ENCODE results near the gene D2HGDH. TPM values are rescaled to one million over a fixed set of nuclear protein-coding genes. Genes with fewer than 3 reads are reported as not detected.

The D2HGDH gene
- total RNA-seq = 22.1 and 22.2 TPM in 2 replicates

DNA sequence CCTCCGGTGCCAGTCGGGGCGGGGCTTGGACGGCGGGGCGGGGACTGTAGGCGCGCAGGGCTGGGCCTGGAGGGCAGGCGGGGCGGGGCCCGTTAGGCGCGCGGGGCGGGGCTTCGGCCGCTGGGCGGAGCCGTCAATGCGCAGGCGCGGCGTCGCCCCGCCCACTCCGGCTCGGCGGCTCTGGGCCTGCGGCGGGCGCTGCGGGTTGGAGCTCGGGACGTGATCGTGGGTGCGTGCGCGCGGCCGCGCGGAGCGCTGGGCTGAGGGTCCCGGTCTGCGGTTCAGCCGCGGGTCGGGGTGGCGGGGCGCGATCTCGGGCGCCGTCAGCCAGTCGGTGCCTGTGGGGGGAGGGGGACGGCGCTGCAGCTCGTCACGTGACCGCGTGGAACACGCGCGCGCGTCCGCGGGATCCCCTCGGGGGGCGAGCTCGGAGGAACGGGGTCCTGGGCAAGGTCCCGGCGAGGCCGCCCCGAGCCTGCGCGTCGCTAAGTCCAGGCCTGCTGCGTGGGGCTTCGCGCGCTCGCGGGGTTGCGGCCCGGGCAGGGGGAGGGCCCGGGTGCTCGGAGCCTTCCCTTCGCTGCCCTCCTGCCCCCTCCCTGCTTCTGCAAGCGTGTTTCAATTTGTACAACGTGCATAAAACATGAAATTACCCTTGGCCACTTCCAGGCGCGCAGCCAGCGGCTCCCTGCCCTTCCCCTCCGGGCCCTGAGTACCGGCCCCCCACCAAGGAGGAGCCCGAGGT, at the start of gene D2HGDH:
TSS of gene D2HGDH (plus strand) at position 164 of the 742 bp plus-strand sequence. CDS start 595 bp downstream, outside the sequence.

DNA sequence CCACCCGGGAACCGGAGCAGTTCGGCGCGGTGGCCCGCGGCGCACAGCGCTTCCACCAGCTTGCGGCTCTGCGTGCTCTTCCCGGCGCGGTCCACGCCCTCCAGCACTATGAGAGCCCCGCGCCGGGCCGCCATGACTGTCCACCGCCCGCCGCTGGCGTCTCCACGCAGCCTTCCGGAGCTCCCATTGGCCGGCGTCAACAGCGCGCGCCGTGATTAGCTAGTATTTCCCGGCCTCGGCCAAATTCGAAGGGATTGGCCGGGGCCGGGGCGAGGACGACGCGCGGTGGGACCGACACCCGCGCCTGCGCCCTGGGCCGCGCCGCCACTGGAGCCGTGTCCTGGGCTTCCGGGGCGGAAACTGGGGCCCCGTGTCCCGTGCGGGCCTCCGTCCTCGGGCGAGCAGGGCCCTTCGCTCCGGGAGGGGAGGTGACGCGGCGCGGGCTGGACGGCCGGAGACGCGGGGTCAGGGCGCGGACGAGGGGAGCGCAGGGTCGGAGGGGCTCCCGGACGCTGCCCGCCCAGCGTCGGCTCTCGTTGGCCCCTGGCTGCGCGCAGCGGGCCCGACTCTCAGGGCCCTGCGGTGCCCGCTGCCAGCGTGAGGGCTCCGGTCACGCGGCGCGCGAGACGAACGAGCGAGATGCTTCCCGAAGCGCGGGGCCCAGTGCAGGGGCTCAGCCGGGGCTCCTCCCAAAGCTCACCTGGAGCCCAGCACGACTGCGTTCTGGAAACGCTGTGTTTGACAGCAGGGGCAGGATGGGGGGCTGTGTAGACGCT, 47.6 kb upstream of the D2HGDH start, which contains the start of gene DTYMK:
TSS of gene DTYMK (minus strand) at position 166 of the 776 bp plus-strand sequence. CDS start at position 134, 32 bp downstream.

DNA sequence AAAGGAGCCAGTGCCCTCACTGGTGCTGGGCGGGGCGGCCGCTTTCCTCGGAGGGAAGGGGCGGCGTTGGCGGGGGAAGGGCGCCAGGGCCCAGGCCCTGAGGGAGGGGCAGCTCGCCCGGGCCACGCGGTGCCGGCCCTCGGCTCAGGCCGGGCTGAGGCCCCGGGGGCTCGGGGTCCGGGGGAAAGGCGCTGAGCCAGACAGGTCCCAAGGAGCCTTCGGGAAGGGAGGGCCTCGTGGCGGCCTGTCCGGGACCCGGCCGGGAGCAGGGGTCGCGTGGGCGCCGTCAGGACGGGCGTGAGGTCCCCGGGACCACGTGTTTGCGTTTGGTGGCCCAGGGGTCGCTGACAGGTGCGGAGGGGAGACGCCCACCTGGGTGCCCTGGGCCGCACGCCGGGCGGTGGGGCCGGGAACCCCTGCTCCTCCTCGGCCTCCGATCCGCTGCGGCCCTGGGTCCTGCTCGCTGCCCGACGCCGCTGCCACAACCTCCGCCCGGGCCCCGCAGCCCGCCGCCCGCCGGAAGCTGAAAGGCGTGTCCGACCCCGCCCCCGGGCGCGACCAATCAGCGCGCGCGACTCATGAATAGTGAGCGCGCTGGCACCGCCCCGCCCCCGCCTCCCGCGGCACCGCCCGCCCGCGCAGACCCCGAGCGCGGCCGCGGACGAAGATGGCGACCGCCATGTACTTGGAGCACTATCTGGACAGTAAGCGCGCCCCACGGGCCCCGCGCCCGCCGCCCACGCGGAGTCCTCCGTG, 32.9 kb upstream of the D2HGDH start, which contains the start of gene ING5:
TSS of gene ING5 (plus strand) at position 641 of the 756 bp plus-strand sequence. CDS start at position 668, 27 bp downstream.

DNA sequence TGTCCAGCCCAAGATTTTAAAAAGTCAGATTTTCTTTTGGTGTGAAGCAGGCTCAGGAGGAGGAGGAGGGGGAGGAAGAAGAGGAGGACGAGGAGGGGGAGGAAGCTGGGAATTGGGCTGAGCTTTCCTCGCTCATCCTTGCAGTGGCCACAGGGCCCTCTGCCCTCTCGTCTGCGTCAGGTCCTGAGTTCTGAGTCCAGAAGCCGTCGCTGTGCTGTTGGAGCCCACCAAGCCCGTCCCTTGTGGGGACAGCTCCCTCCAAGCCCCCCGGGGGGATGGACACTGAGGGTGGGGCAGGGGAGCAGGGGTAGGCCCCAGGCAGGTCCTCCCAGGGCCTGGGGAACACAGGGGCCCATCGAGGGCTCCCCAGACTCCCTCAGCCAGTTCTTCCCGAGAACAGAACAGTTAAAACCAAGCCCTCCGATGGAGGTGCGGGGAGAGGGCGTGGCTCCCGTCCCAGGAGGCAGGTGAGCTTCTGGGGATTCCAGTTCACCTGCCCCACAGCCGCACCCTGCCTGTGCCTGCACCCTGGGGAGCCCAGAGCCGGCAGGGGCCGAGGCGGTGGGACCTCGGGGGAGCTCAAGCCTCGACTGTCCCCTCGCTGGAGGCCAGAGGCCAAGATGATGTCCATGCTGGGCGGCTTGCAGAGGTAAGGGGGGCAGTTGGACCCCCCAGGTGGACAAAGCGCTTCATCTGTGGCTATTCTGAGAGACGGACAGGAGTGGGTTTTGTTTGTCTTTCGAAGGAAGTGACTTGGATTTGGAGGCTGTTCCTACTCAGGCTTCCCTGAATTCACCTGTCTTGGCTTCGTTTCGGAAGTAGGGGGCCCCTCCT, 42.1 kb downstream of the D2HGDH start, which contains the start of gene GAL3ST2:
TSS of gene GAL3ST2 (plus strand) at position 487 of the 834 bp plus-strand sequence. CDS start at position 621, 134 bp downstream.

DNA sequence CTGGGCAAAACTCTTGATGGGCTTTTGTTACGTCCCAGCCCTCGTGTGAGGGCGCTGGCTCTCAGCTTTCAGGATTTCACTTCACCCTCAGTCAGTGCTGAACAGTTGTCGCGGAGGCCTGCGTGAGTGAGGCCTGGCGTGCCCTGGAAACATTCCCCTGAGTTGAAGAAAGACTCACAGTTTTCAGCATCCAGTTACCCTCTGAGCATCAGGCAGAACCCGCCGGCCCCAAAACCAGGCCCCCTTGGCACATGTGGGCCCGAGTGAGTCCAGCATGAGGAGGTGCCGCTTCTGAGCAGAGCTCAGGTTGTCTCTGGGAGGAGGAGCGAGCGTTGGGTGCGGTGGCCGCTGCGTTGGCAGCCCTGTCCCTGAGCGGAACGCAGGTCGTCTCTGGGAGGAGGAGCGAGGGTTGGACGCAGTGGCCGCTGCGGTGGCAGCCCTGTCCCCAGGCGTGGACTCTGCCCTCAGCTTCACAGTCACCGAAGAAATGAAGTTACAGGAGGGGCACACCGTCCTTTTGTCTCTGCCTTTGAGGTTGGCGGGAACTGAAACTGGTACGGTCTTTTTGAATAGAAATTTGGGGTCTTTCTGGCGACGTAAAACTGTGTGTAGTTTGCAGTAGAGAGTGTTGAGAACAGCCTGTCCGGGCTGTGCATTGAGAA, 74.4 kb downstream of the D2HGDH start, which contains the start of gene NEU4:
TSS of gene NEU4 (plus strand) at position 473 of the 662 bp plus-strand sequence. CDS start 5,292 bp downstream, outside the sequence.

Other genes with a start within 250 kb of the D2HGDH start
- 140 and 173 TPM in 2 replicates for gene STK25, start 226.0 kb upstream of the D2HGDH start, total RNA-seq
- 8.4 and 12.9 TPM in 2 replicates for gene BOK, start 175.9 kb upstream of the D2HGDH start, total RNA-seq
- 43.8 and 48.3 TPM in 2 replicates for gene THAP4, start 97.5 kb upstream of the D2HGDH start, total RNA-seq
- 39.4 and 62.1 TPM in 2 replicates for gene ATG4B, start 96.9 kb upstream of the D2HGDH start, total RNA-seq
- 11.7 and 13.8 TPM in 2 replicates for gene DTYMK, start 47.8 kb upstream of the D2HGDH start, total RNA-seq
- gene ING5, start 32.6 kb upstream of the D2HGDH start, total RNA-seq = 27.7 and 31.1 TPM in 2 replicates
- gene GAL3ST2, start 42.2 kb downstream of the D2HGDH start, total RNA-seq = 0.18 TPM in 1 of 2 replicates, not detected in the other
- gene NEU4, start 74.6 kb downstream of the D2HGDH start, total RNA-seq = under 0.01 TPM in 1 of 2 replicates, not detected in the other
- gene PDCD1, start 124.3 kb downstream of the D2HGDH start, total RNA-seq = not detected in 2 replicates
- not detected in 2 replicates for gene RTP5, start 135.1 kb downstream of the D2HGDH start, total RNA-seq

Measured in smooth muscle cell of bladder (primary cell).